ENCODE results near the gene KCNV2. TPM values are rescaled to one million over a fixed set of nuclear protein-coding genes. Genes with fewer than 3 reads are reported as not detected.

The KCNV2 gene
- total RNA-seq, 1 donor from 2014 or later = not detected

GRCh38 chr9:2677915-2678889 lies 39.1 kb upstream of the KCNV2 start:
- Mint-ChIP-seq H3K4me3 (no peak overlapping the region), H3K36me3 (no peaks in the 10 kb centered on the region), H3K4me1 (peaks cover 15% of the 10 kb centered on the region), H3K27me3 (ENCODE audit: low read depth) (no peaks in the 10 kb centered on the region), H3K9me3 (peaks cover 9% of the 10 kb centered on the region), H3K27ac (no peak overlapping the region)
- TF ChIP-seq CTCF (IDR thresholded peaks at IDR 0.05; ENCODE audit: unreplicated experiment) = no peak
- DNase-seq (ENCODE audit: low spot score in 2 of 2, unreplicated experiment in 2 of 2) = no peak

- peaks cover 15% of the 10 kb centered on the region for H3K4me1 Mint-ChIP-seq
- H3K4me3 Mint-ChIP-seq = no peak overlapping the region
- no peak overlapping the region for H3K27ac Mint-ChIP-seq
- peaks cover 9% of the 10 kb centered on the region for H3K9me3 Mint-ChIP-seq
- no peak for TF ChIP-seq CTCF (IDR thresholded peaks at IDR 0.05; ENCODE audit: unreplicated experiment)
- H3K36me3 Mint-ChIP-seq = no peaks in the 10 kb centered on the region
- DNase-seq (ENCODE audit: low spot score in 2 of 2, unreplicated experiment in 2 of 2) = no peak
- H3K27me3 Mint-ChIP-seq (ENCODE audit: low read depth) = no peaks in the 10 kb centered on the region
Measured at GRCh38 chr9:2679011-2679410, 38.3 kb upstream of the KCNV2 start.

- TF ChIP-seq CTCF (IDR thresholded peaks at IDR 0.05; ENCODE audit: unreplicated experiment) = no peak
- no peak for DNase-seq (ENCODE audit: low spot score in 2 of 2, unreplicated experiment in 2 of 2)
- Mint-ChIP-seq H3K4me1 (peaks cover 2% of the 10 kb centered on the region), H3K4me3 (no peak overlapping the region), H3K9me3 (peaks cover 9% of the 10 kb centered on the region), H3K36me3 (no peaks in the 10 kb centered on the region), H3K27ac (no peak overlapping the region), H3K27me3 (ENCODE audit: low read depth) (no peaks in the 10 kb centered on the region)
Measured at GRCh38 chr9:2681981-2682380, 35.3 kb upstream of the KCNV2 start.

GRCh38 chr9:2686911-2687310 lies 30.4 kb upstream of the KCNV2 start:
- Mint-ChIP-seq H3K36me3 (no peaks in the 10 kb centered on the region), H3K27me3 (ENCODE audit: low read depth) (no peaks in the 10 kb centered on the region), H3K27ac (no peak overlapping the region), H3K4me3 (no peak overlapping the region), H3K4me1 (peaks cover 8% of the 10 kb centered on the region), H3K9me3 (no peaks in the 10 kb centered on the region)
- no peak for TF ChIP-seq CTCF (IDR thresholded peaks at IDR 0.05; ENCODE audit: unreplicated experiment)
- DNase-seq (ENCODE audit: low spot score in 2 of 2, unreplicated experiment in 2 of 2) = no peak

- Mint-ChIP-seq H3K27me3 (ENCODE audit: low read depth) (no peaks in the 10 kb centered on the region), H3K36me3 (no peaks in the 10 kb centered on the region), H3K9me3 (no peaks in the 10 kb centered on the region), H3K4me1 (peaks cover 8% of the 10 kb centered on the region), H3K27ac (no peak overlapping the region), H3K4me3 (no peak overlapping the region)
- DNase-seq (ENCODE audit: low spot score in 2 of 2, unreplicated experiment in 2 of 2) = no peak
- no peak for TF ChIP-seq CTCF (IDR thresholded peaks at IDR 0.05; ENCODE audit: unreplicated experiment)
Measured at GRCh38 chr9:2688636-2689035, 28.7 kb upstream of the KCNV2 start.

Data from mesothelial cell of epicardium (in vitro differentiated cells).